Lower leg skin (tissue), 3 donors: ENCODE results near the gene CPNE6.
"Not testable (repeated sequence)": the region's sequence is repeated elsewhere in the genome, so short reads cannot be mapped to it uniquely, and the experiment has no call there.

Source experiments
- CTCF ChIP-seq, 3 donors: fragments of 450-650 bp; IDR thresholded peaks; one replicate each; pipeline ENCODE4 v1.5.1; 2016; ENCODE audit warnings: antibody characterized with exemption in 3 of 3, mild to moderate bottlenecking in 3 of 3, moderate library complexity in 2 of 3
- POLR2A ChIP-seq, 2 donors: fragments of 450-650 bp; IDR thresholded peaks; one replicate each; pipeline ENCODE4 v1.6.1; 2016 to 2017; ENCODE audit warnings: antibody characterized with exemption in 2 of 2, mild to moderate bottlenecking in 1 of 2, moderate library complexity in 1 of 2

DNA sequence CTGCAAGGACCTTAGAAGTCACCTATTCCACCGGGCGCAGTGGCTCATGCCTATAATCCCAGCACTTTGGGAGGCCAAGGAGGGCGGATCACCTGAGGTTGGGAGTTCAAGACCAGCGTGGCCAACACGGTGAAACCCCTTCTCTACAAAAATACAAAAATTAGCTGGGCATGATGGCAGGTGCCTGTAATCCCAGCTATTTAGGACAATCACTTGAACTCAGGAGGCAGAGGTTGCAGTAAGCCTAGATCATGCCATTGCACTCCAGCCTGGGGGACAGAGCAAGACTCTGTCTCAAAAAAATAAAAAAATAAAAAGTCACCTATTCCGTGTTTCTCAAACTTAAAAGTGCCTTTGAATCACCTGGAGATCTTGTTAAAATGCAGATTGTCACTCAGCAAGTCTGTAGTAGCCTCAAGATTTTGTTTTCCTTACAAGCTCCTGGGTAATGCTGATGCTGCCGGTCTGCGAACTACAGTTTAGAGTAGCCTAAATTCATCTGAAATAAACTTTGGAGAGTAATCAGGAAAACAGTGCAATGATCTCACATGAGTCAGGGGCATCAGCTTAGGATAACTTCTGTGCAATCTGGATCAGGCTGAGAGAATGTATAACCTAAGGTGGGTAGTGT, 34.4 kb downstream of the CPNE6 start:
- not testable (repeated sequence) for TF ChIP-seq CTCF, POLR2A (IDR thresholded peaks at IDR 0.05)
